ENCODE results near the gene KLC1. TPM values are rescaled to one million over a fixed set of nuclear protein-coding genes. Genes with fewer than 3 reads are reported as not detected.

Gene KLC1
- total and polyA plus RNA-seq, 2 of the 8 experiments (the other 6 are each of a cell fraction or from before 2014, with no cell fraction given) = 84.6 to 134 TPM

- TF ChIP-seq RFX5 (IDR thresholded peaks at IDR 0.05; ENCODE audit: borderline replicate concordance, low read depth, low read length) = no peak
- no peak for TF ChIP-seq EP300 (IDR thresholded peaks at IDR 0.05; ENCODE audit: borderline replicate concordance in 1 of 2, low read depth in 2 of 2, low read length in 2 of 2)
- no peak for TF ChIP-seq BACH1 (IDR thresholded peaks at IDR 0.05; ENCODE audit: low read length)
- no peak for TF ChIP-seq ATF3 (IDR thresholded peaks at IDR 0.05; ENCODE audit: insufficient read depth, low read depth, low read length)
- no peak for TF ChIP-seq USF2 (IDR thresholded peaks at IDR 0.05; ENCODE audit: low read length)
Observed at GRCh38 chr14:103710771-103711377, 81.9 kb downstream of the KLC1 start (continued).
